PC-9 (cell line): ENCODE results near the gene MDC1.
A peak's percentile ranks its signal among the peaks of the same experiment; 100 is the strongest.

Source experiments
- EZH2 ChIP-seq: fragments of 200-600 bp; sonication (generic); IDR thresholded peaks from 2 replicates; pipeline ENCODE4 v1.8.0; 2017; ENCODE audit warnings: antibody characterized with exemption, low read depth
- TF ChIP-seq, protein P1 (sequence below): fragments of 200-600 bp; sonication (generic); conservative IDR thresholded peaks from 2 replicates; pipeline ENCODE4 v1.6.1; 2017; ENCODE audit warnings: mixed run types, antibody characterized with exemption, mild to moderate bottlenecking, moderate library complexity

DNA sequence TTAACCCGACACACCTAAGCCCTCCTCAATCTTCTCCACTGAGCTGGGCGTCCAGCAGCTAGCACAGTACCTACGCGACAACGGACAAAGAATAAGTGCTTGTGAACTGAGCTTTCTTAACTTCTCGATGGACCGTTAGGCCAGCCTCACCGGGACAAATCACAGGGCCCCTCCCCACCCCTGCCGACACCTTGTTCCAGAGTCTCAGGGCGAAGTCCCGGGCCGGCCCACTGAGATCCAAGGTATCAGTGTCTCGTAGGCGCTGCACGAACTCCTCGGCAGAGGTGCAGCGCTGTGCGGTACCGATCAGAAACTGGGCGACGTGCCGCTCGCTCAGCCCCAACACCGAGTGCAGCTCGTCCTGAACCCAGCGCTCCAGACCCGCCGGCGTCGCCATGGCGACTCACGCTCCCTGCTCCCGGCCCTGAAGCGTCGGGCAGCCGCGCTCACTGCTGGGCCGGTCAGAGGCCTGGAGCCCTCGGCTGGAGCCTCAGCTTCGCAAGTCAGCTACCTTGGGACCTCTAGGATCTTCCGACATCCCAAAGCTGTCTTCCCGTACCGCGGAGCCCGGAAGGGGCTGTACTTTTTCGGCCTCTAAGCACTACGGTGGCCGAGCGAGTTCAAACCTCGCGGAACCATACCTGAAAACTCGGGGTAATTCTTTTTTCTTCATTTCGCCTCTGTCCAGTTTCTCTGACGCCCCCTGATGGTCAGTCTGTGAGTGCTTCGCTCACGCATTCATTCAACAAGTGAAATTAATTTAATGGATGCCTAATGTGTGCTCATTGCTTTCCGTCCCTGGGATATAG is 44.4 kb downstream of the MDC1 start, which contains the start of gene DHX16:
- TF ChIP-seq, protein P1, sequence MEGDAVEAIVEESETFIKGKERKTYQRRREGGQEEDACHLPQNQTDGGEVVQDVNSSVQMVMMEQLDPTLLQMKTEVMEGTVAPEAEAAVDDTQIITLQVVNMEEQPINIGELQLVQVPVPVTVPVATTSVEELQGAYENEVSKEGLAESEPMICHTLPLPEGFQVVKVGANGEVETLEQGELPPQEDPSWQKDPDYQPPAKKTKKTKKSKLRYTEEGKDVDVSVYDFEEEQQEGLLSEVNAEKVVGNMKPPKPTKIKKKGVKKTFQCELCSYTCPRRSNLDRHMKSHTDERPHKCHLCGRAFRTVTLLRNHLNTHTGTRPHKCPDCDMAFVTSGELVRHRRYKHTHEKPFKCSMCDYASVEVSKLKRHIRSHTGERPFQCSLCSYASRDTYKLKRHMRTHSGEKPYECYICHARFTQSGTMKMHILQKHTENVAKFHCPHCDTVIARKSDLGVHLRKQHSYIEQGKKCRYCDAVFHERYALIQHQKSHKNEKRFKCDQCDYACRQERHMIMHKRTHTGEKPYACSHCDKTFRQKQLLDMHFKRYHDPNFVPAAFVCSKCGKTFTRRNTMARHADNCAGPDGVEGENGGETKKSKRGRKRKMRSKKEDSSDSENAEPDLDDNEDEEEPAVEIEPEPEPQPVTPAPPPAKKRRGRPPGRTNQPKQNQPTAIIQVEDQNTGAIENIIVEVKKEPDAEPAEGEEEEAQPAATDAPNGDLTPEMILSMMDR = peak; percentile 84
- TF ChIP-seq EZH2 = no peak
